NCI-H1105 (cell line): Measurements from ENCODE around the gene CCL22.
"Not testable (repeated sequence)": the region's sequence is repeated elsewhere in the genome, so short reads cannot be mapped to it uniquely, and the experiment has no call there.

Source experiments
- DNase-seq: peaks from one replicate; lab custom pipeline; 2025; lab: John Stamatoyannopoulos, UW

CCL22 gene

DNA sequence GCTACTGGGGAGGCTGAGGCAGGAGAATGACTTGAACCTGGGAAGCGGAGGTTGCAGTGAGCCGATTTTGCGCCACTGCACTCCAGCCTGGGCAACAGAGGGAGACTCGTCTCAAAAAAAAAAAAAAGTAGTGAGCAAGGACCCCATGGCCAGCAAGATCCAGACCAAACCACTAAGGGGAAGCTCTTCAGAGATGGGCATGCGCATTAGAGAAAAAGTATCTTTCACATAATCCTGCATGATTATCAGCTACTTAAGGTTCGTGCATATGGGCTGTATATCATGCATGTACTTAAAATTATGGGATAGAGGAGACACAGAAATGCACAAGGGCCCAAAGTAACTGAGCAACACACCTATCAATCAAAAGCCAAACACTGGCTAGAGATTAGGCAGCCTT lies 10.7 kb upstream of the CCL22 start:
- no peak for DNase-seq

- DNase-seq: no peak
Observed at GRCh38 chr16:57348327-57348726, 10.3 kb upstream of the CCL22 start.

DNA sequence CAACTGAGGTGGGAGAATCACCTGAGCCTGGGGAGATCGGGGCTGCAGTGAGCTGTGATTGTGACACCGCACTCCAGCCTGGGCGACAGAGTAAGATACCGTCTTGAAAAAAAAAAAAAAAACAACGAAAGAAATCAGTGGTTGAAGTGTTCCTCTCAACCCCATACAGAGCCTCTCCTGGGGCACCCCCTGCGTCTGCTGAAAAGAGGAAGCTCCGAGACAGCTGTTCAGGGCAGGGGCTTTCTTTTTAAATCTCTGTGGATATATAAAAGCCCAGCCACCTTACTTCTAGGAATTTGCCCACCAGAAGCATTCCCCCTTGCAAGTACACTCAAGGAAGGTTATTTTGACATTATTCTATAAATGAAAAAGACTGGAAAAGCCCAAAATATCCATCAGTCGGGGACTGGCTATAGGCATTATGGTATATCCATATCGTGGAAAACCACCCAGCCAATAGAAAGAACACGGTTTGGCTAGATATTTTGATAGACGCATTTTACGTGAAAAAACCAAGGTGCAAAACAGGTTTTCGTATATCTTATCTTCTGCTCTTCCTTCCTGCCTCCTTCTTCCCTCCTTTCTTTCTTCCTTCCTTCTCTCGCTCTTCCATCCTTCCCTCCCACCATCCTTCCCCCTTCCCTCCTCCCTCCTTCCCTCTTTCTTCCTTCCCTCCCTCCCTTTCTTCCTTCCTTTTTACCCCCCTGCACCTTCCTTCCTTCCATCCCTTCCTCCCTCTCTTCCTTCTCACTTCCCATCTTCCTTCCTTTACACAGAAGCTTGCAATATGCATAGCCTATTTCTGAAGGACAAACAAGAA lies 9.2 kb upstream of the CCL22 start:
- DNase-seq: no peak

- no peak for DNase-seq
Observed at GRCh38 chr16:57352636-57353047, 5.9 kb upstream of the CCL22 start.

DNA sequence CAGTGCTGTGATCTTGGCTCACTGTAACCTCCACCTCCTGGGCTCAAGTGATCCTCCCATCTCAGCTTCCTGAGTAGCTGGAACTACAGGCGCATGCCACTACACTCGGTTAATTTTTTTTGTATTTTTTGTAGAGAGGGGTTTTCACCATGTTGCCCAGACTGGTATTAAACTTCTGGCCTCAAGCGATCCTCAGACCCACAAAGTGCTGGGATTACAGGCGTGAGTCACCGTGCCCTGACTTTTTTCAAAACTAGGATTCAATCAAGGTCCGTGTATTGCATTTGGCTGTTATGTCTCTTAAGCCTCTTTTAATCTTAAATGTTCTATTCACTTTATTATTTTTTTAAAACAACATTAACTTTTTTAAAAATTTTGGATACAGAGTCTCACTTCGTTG lies 4.3 kb upstream of the CCL22 start:
- no peak for DNase-seq

DNA sequence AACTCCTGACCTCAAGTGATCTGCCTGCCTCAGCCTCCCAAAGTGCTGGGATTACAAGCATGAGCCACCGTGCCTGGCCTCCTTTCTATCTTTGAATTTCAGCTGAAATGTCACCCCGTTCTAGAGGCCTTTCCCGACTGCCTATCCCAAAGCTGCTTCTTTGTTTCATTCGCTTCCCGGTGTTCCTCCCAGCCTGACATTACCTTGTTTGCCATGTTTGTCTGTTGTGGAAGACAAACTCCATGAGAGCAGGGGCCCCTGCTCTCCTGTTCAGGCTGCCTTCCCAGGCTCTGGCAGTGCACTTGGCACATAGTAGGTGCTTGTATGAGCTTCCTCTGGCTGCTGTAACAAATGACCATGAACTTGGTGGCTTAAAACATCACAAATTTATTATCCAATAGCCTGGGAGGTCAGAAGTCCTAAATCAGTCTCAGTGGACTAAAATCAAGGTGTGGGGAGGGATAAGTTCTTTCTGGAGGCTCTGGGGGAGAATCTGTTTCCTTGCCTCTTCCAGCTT lies 2.6 kb upstream of the CCL22 start:
- DNase-seq: no peak

DNA sequence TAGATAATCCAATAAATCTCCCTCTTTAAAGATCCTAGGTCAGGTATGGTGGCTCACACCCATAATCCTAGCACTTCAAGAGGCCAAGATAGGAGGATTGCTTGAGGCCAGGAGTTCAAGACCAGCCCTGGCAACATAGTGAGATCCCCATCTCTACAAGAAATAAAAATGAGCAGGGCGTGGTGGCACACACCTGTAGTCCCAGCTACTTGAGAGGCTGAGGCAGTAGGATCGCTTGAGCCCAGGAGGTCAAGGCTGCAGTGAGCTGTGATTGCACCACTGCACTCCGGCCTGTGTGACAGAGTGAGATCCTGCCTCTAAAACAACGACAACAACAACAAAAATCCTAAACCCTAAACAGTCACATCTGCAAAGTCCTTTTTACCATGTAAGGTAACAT lies 2.0 kb upstream of the CCL22 start:
- no peak for DNase-seq

DNA sequence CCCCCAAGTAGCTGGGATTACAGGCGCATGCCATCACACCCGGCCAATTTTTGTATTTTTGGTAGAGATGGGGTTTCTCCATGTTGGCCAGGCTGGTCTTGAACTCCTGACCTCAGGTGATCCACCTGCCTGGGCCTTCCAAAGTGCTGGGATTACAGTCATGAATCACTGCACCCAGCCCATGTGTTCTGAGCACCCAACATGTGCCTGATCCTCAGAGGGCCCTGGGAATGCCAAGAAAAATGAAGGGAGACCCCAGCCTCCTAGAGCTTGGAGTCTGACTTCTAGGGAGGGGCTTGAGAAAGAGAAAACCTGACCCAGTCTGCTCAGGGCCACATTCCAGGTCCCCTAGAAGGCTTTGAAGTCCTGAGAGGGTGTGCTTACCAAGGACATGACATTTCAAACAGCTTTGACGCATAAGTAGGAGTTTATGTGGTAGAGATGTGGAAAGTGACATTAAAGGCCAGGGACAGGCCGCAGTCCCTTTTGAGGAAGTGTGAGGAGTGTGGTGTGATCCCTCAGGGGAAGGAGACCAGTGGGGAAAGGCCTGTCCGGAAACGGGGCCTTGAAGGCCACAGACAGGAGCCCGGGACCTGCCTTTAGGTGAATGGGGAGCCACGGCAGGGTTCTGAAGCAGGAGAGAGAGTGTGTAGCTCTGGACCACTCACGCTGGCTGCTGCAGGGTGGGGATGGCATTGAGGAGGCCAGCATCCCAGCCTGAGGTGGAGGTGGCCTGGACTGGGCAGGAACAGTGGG lies 1.1 kb upstream of the CCL22 start:
- no peak for DNase-seq

GRCh38 chr16:57358086-57358420 lies 530 bp upstream of the CCL22 start:
- DNase-seq: no peak

DNA sequence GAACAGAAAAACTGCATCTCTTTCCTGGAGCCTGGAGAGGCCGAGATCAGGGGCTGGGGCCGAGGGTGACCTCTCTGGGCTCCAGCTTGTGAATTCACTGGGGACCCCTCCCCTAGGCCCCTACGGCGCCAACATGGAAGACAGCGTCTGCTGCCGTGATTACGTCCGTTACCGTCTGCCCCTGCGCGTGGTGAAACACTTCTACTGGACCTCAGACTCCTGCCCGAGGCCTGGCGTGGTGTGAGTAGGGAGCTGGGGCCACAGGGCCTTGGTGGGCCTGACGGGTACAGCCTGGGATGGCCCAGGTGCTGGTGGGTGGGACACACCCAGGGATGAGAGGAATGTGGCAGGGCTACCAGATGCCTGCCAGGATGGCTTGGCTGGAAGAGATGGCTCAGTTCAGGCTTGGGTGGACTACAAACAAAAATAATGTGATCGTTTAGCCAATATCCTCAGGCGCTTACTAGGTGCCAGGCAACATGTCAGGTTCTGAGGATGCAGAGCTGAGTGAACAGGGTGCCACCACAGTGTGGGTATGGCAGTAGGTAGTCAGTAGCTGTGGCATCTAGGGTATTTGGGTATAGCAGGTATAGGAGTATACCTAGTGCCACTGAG lies 1.8 kb downstream of the CCL22 start:
- DNase-seq: no peak

DNA sequence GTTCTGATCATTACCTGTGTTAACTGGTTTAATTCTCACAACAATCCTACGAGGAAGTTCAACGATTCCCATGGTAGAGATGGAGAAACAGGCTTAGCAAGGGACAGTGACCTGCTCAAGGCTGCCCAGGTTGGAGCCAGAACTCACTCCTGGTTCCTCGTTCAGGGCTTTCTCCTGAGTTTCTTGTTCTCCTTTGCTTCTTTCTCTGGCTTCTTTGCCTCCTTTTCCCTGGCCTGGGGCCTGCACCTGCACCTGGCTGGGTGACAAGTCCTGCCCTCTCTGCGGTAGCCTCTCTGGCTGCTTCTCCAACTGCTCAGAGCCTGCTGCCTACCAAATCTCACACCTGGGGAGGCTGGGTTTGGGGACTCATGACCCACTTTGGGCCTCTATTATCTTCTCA lies 2.8 kb downstream of the CCL22 start:
- DNase-seq: no peak

- DNase-seq: no peak
Observed at GRCh38 chr16:57364143-57364542, 5.6 kb downstream of the CCL22 start.

DNA sequence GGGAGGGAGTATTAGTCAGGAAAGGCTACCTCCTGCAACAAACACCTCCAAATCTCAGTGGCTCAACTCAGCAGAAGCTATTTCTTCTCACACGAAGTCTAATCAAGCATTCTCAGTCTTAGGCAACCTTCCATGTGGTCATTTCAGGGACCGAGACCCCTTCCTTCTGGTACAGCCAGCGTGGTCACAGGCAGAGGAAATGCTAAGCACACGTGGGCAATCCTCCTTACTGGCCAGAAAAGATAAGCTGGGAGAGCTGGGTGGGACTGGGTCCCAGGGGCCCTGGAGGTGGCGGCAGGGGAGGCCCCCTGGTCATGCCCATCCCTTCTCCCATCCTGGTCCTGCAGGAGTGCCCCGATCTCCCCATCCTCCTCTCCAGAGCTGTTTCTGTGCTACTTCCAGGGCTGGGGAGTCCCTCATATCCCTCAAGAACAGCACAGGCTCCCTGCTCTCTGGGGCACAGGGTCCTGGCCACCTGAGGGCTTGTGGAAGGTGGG lies 8.0 kb downstream of the CCL22 start:
- DNase-seq: no peak

DNA sequence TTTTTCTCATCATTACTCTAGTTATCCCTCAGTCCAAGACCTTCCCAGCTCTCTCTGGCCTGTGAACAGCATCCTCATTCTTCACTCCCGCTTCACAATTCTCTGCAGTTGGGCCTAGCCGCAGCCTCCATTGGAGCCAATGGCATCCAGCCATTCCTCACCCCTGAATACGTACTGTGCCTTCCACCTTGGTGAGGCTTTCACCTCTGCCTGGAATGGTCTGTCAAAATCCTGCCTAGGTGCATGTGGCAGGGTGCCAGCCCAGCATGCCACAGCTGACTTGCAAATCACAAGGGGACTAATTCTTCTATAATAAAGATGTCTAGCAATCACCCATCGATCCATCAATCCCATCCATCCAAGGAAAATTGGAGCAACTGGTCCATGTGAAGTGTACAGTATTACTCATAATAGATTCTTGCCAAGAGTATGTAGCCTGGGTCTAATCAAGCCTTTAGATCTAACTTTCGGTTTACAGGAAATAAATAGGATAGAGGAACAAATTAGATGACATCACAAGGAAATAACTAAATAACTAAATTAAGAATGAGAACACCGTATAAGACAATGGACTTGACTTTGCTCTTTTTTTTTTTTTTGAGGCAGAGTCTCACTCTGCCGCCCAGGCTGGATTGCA lies 8.7 kb downstream of the CCL22 start:
- no peak for DNase-seq

- DNase-seq: no peak
Observed at GRCh38 chr16:57371494-57372371, 13.2 kb downstream of the CCL22 start.

- no peak for DNase-seq
Observed at GRCh38 chr16:57372372-57373116, 14.0 kb downstream of the CCL22 start, which contains the start of gene CX3CL1. CX3CL1 (plus strand) TSS chr16:57372490; CDS start chr16:57372569, 79 bp downstream.

DNA sequence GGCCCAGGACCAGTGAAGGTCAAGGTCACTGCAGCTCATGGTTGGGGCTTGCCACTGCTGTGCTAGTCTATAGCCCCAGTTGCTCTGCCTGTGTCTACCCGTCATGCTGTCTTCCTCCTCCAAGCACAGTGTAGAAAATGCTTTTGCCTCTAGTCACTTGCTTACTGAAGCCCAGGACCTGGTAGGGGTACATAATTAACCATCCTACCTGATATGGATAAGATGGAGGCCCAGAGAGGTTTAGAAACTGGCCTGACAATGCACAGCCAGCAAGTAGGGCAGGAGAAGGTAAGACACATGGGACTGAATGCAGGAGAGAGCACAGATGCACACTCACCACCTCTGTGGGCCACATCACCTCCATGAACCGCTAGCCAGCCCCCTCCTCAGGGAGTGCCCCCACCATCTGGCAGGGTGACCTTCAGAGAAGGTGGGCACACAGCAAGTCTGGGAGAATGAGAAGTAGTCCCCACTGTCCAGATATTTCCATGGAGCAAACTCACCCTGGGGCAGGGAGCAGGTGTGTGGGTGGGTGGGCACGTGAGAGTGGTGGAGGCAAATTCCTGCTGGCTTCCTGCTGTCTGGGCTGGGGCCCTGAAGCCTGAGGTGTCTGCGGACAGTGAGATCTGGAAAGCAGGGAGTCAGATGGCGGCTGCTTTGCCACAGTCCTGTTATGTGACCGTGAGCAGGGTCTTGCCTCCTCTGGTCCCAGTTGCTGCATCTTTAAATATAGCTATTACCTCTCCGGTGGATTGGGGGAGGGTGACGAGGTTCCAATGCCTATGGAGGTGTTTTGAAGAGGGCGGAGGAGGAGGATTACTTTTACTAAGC lies 14.7 kb downstream of the CCL22 start:
- no peak for DNase-seq

DNA sequence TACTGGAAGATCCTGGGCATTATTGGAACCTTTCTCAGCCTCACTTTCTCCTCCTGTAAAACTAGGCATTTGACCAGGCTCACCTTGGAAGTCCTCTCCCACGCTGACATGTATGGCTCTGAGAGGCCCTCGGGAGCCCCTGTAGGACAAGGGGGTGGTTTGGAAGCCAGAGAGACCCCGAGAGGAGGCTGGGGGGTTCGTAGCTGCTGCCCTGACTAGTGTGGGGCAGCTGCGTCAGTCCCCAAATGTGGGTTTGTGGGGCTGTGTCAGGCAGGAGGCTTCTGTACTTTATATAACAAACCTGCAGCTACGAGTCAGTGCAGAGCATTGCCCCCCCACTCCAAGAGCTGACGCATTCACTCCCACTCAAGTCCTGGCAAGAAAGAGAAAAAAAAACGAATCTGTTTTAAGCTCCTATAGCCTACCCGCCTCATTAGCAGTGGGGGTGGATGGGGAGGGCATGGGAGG lies 15.5 kb downstream of the CCL22 start:
- no peak for DNase-seq

GRCh38 chr16:57374925-57375465 lies 16.4 kb downstream of the CCL22 start:
- not testable (repeated sequence) for DNase-seq
